ENCODE measurements around the gene PDLIM4. TPM values are rescaled to one million over a fixed set of nuclear protein-coding genes. Genes with fewer than 3 reads are reported as not detected.

Gene PDLIM4, protein sequence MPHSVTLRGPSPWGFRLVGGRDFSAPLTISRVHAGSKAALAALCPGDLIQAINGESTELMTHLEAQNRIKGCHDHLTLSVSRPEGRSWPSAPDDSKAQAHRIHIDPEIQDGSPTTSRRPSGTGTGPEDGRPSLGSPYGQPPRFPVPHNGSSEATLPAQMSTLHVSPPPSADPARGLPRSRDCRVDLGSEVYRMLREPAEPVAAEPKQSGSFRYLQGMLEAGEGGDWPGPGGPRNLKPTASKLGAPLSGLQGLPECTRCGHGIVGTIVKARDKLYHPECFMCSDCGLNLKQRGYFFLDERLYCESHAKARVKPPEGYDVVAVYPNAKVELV
- 27.4 and 48.3 TPM in 2 replicates for total RNA-seq

GRCh38 chr5:132257131-132258101 is at the start of gene PDLIM4:
TSS of gene PDLIM4 (plus strand) at chr5:132257696. CDS start at chr5:132257735, 39 bp downstream.

DNA sequence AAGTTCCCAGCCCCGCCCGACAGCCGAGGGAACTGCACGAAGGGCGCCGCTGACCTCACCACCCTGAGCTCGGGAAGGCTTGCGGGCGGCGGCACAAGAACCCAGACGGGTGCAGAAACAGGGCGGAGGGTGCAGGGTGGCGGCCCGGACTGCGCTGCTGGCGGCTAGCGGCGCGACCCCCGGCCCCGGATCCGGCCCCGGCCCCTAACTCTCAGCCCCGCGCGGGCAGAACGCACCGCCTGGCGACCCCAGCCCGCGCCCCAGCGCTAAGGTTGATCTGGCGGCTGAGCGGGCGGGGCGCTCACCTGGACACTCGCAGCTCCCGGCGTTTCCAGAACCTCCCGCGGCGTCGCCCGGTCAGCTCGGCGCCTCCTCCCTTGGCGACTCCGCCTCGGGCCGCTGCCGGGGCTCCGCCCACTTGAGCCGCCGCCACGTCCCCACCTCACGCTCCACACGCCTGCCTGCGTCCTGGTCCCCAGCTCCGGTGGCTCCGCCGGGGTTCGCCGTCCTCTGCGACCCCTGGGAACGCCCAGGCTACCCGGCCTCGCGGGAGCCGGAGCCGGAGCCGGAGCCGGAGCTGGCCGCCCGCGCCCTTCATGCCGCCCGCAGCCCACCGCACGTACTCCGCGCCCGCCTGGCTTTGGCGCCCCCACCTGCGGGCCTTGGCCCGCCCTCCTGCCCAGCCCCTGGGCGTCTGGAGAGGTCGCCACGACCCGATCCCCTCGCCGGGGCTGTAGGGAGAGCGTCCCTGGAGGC is 29.8 kb upstream of the PDLIM4 start, which contains the start of gene P4HA2:
TSS of gene P4HA2 (minus strand) at position 369 of the 756 bp plus-strand sequence. CDS start 9,227 bp downstream, outside the sequence.

GRCh38 chr5:132293992-132294727 is 36.7 kb downstream of the PDLIM4 start, which contains the start of gene SLC22A4:
TSS of gene SLC22A4 (plus strand) at chr5:132294394. CDS start at chr5:132294617, 223 bp downstream.

Other genes starting within 250 kb of the PDLIM4 start
- gene ACSL6, start 246.0 kb upstream of the PDLIM4 start, total RNA-seq, result not detected in 2 replicates
- gene IL3, start 197.0 kb upstream of the PDLIM4 start, total RNA-seq, result not detected in 2 replicates
- not detected in 2 replicates for gene CSF2, start 183.9 kb upstream of the PDLIM4 start, total RNA-seq
- 179 and 202 TPM in 2 replicates for gene P4HA2, start 29.8 kb upstream of the PDLIM4 start, total RNA-seq
- gene SLC22A4, start 36.7 kb downstream of the PDLIM4 start, total RNA-seq, result 1.5 and 1.6 TPM in 2 replicates
- 5.4 and 6.9 TPM in 2 replicates for gene SLC22A5, start 112.0 kb downstream of the PDLIM4 start, total RNA-seq
- 7.4 and 15.6 TPM in 2 replicates for gene IRF1, start 233.1 kb downstream of the PDLIM4 start, total RNA-seq